NCI-H146 (cell line): Measurements from ENCODE around the gene RAB40C.
A peak's percentile ranks its signal among the peaks of the same experiment; 100 is the strongest.

ENCODE experiments used
- DNase-seq: peaks from one replicate; lab custom pipeline; 2025; lab: John Stamatoyannopoulos, UW

Gene RAB40C

DNA sequence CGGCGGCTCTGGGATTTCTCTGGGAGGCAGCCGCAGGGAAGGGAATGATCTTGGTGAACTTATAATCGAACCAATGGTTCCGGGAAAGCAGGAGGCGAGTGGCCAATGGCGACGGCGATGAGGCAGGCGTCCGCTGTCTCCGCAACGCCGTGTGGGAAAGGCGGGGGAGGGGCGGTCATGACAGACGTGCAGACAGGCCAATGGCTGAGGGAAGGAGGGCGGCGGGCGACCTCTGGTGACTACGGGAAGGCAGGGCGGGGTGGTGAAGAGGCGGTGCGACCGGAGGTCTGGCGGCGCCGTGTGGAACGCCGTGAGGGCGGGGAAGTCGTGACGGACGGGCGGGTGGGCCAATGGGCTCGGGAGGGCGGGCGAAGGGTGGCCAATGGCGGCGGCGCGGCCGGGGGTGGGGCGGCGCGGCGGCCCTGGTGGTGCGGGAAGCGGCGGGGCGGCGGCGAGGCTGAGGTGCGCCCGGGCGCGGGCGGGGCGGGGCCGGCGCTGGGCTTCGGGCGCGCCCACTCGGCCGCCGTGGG lies at the start of gene RAB40C:
TSS of gene RAB40C (plus strand) at position 409 of the 530 bp plus-strand sequence. CDS start 226 bp downstream, outside the sequence.
- peak; percentile 99 for DNase-seq

DNA sequence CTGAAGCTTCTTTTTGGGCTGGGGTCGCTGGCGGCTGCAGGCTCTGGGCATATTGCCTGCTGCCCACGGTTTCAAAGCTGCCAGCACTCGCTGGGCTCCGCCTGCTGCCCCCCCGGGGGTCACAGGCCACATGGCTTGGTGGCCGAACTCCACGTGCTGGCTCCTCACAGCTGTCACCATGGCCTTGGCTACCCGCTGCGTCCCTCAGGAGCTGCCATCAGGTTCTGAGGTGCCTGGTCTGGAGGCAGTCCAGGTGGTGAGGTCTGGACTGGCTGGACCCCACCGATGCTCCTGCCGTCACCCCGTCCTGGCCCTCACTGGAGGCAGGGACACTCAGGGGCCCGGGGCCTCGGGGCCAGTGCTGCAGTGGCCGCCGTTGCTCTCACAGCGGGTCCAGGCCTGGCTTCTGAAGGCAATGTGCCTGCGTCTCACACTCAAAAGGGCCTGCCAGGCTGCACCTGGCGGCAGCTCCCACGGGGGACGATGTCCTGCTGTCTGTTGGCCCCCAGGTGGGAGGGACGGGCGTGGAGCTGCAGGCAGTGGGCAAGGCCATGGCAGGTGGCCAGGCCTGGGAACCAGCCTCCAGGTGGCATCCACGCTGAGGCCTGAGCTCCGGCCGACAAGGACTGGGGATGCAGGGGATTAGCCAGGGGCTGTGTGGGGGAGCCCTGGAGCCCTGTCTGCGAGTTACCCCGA lies 49.1 kb upstream of the RAB40C start:
- DNase-seq = no peak

GRCh38 chr16:543301-544164 lies 46.3 kb upstream of the RAB40C start:
- no peak for DNase-seq

GRCh38 chr16:544517-544916 lies 45.3 kb upstream of the RAB40C start:
- no peak for DNase-seq

DNA sequence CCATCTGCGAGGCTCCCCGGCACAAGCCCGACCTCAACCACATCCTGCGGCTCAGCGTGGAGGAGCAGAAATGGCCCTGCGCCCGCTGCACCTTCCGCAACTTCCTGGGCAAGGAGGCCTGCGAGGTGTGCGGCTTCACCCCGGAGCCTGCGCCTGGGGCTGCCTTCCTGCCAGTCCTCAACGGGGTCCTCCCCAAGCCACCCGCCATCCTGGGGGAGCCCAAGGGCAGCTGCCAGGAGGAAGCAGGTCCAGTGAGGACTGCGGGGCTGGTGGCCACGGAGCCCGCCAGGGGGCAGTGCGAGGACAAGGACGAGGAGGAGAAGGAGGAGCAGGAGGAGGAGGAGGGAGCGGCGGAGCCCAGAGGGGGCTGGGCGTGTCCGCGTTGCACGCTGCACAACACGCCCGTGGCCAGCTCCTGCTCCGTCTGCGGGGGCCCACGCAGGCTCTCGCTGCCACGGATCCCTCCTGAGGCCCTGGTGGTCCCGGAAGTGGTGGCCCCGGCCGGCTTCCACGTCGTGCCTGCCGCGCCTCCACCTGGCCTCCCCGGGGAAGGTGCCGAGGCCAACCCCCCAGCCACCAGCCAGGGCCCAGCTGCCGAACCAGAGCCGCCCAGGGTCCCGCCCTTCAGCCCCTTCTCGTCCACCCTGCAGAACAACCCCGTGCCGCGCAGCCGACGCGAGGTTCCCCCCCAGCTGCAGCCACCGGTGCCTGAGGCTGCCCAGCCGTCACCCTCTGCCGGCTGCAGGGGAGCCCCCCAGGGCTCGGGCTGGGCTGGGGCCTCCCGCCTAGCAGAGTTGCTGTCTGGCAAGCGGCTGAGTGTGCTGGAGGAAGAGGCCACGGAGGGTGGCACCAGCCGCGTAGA lies 42.7 kb upstream of the RAB40C start:
- no peak for DNase-seq

DNA sequence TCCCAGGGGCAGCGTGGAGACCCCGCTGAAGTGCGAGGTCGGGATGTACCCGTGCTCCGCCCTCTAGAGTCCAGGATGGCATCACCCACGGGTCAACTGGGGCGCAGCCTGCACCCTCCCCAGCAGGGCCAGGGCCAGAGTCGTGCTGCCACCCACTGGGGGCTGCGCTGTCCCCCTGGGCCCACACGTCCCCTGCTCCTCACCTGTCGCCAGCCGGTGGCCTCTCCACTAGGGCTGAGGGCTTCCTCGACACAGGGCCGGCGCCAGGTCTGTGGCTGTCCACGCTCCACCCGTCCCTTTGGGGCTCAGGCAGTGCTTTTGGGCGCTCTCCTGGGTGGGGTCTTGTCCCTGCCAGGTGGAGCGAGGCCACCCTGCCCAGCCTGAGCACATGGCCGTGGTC lies 41.3 kb upstream of the RAB40C start:
- no peak for DNase-seq

- DNase-seq = no peak
These were observed 40.2 kb upstream of the RAB40C start for GRCh38 chr16:549544-550263.

- DNase-seq = no peak
These were observed 38.7 kb upstream of the RAB40C start for GRCh38 chr16:551210-551609.

DNA sequence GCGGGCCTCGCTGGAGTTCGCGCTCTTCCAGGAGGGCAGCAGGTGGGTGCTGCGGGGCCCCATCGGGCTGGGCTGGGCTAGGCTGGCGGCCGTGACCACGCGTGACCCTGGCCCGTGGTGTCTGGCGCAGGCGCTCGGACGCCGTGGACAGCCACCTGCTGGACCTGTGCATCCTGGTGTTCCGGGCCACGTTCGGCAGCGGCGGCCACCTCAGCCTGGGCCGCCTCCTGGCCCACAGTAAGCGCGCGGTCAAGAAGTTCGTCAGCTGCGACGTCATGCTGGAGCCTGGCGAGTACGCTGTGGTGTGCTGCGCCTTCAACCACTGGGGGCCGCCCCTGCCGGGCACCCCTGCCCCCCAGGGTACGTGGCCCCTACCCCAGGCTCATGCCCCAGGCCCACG lies 37.7 kb upstream of the RAB40C start:
- DNase-seq = no peak

DNA sequence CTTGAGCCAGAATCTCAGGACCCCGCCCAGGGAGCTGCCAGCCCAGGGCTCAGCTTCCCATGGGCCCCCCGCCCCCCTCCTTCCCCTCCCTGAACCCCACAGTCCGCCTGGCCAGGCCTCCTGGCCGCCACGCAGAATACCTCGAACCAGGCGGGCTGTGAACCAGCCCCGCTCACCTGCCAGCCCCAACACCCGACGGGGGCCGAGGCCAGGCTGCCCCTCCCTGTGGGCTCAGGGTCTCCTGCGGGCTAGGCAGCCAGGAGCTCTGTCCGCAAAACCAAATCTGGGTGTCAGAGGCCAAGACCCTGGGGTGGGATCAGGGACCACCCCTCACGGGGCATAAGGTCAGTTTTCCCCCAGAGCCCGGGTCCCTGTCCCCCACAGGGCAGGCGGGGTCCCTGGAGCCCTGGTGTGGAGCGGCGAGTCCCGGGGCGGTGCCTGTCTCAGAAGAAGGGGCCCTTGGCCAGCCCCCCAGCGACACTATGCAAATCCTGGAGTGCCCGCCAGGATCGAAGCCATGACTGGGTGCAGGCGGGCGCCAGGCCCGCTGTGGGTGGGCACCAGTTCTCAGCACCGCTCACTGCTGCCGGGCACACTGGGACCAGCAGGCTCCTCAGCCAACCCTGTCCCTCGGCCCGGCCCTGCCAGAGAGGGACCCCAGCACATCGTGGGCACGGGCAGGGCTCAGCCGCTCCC lies 36.1 kb upstream of the RAB40C start:
- DNase-seq = no peak

- no peak for DNase-seq
These were observed 35.6 kb upstream of the RAB40C start for GRCh38 chr16:554297-554621.

DNA sequence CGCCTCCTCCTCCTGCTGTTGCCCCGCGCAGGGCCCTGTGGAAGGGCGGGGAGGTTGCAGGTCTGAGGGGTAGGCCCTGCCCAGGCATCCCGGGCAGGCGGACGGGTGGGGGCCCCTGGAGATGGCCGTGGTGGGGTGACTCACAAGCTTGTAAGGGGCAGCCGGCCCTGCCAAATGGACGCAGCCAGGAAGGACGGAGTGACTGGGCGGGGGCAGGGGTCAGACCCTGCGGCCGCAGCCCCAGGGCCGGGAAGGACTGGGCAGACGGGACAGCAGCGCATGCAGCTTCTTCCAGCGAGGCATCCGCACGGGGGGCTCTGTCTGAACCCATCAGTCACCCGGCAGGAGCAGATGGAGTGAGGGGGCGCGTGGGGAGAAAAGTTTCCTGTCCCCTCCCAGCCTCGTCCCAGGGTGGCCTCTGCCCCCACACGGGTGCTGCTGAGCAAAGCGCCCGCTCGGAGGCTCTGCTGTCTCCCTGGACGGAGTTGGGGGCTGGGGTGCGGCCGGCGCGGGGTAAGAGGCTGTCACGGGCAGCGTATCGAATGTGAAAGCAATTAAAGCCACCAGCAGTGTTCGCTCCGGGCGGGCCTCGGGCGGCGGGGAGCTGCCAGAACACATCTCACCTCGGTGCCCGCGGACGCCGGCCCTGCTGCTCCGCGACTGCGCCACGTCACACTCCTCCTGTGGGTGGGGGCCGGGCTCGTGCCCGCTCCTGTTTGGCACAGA lies 35.1 kb upstream of the RAB40C start:
- no peak for DNase-seq

- no peak for DNase-seq
These were observed 34.1 kb upstream of the RAB40C start for GRCh38 chr16:555528-556473.

- DNase-seq = no peak
These were observed 33.2 kb upstream of the RAB40C start for GRCh38 chr16:556474-557173.

GRCh38 chr16:557463-558297 lies 32.2 kb upstream of the RAB40C start:
- DNase-seq = no peak

DNA sequence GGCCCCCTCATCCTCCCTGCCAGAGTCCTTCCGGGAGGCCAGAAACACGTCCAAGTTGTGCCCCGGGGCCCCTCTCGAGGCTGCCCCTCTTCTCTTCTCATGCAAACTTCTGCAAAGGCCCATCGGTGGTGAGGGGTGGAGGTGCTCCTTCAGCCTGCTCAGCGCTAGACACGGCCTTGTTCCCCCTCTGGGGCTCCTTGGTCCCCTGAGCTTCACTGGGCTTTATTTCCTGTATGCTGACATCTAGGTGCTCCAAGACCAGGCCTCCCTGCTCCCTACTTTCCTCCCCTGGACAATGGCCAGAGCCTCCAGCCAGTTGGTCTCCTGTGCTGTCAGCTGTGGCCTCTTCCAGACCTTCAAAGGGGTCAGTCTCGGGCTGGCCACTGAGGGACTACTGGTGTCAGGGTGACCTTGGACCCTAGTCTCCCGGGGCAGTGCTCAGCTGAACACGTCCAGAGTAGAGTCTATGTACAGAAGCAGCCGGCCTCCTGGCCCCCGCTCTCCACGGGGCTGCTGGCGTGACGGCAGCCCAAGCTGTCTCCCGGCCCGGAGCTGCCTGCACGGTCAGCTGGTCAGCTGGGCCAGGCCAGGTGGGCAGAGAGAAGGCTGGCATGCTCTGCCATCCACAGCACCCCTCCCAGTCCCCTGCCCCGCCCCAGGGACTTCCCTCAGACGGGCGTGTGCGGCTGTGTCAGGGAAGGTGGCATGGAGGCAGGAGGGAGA lies 31.4 kb upstream of the RAB40C start:
- no peak for DNase-seq

GRCh38 chr16:559021-559380 lies 30.9 kb upstream of the RAB40C start:
- DNase-seq = no peak
